ENCODE measurements around the gene CCDC86. TPM values are rescaled to one million over a fixed set of nuclear protein-coding genes. Genes with fewer than 3 reads are reported as not detected.

CCDC86 gene
- total and polyA plus RNA-seq, 2 of the 4 experiments (the other 2 are of a cell fraction): 9.5 to 34.0 TPM

DNA sequence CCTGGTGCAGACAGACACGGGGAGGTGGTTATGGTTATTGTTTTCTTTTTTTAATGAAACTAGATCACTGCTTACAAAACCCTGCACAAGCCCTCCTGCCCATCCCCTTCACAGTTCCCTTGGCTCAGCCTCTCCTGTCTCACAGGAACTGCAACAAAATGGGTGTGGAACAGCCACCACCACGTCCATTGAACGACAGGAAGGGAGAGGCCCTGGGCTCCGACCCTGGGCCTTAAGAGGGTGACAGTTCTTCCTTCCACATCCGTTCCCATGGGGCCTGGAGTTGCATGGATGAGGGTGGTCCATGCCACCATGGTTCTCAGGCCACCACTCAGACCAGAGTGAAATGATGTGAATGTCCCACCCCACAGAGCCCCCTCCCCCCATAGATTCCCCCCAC is 48.8 kb downstream of the CCDC86 start:
- no peaks in the 10 kb centered on the region; the same call in 1 of the 2 replicates for H4K20me1 ChIP-seq (ENCODE audit: insufficient read depth, low read length)
- no peak overlapping the region for H2AFZ ChIP-seq (replicated peaks; ENCODE audit: low read length, poor library complexity)
- no peak overlapping the region for H2BK15ac ChIP-seq (ENCODE audit: low read depth, low read length)
- ChIA-PET POLR2A (ENCODE audit: unreplicated experiment) (no interaction called here), CTCF (no interaction called here)
- no peak overlapping the region for H2BK20ac ChIP-seq (ENCODE audit: low read depth, low read length)
- intact Hi-C loops (cut with micrococcal nuclease): no loop called here
- no peaks in the 10 kb centered on the region for H3K9me1 ChIP-seq (ENCODE audit: insufficient read depth, low read length)
- no peak overlapping the region for H3K14ac ChIP-seq (replicated peaks; ENCODE audit: low read depth, low read length)
- DNase-seq (no peak), ATAC-seq (ENCODE audit: low read depth) (no peak)
- no CpG with 5 or more reads among the region's 5 CpGs for WGBS, 2 experiments (ENCODE audit: extremely low coverage in 2 of 2, insufficient read length in 1 of 2)
- dilution Hi-C loops (cut with HindIII; ENCODE audit: low sequenced_read_pairs, unreplicated experiment): no loop called here
- H3K4me2 ChIP-seq (ENCODE audit: low read depth, low read length): no peak overlapping the region
- no peaks in the 10 kb centered on the region; a peak in 2 of 4 replicates for H3K79me1 ChIP-seq (ENCODE audit: low read depth in 1 of 2, low read length in 2 of 2)
- TF ChIP-seq FOS (IDR thresholded peaks at IDR 0.05; ENCODE audit: low read depth, low read length) (no peak), MAFK (IDR thresholded peaks at IDR 0.05; ENCODE audit: low read depth, low read length) (no peak), SMC3 (IDR thresholded peaks at IDR 0.05; ENCODE audit: low read depth, low read length) (no peak), MXI1 (IDR thresholded peaks at IDR 0.05; ENCODE audit: borderline replicate concordance, low read depth, low read length) (no peak), ELK1 (IDR thresholded peaks at IDR 0.05; ENCODE audit: borderline replicate concordance, low read depth, low read length) (no peak), POLR2A (IDR thresholded peaks at IDR 0.05; ENCODE audit: low read depth, low read length) (no peak), RAD21 (IDR thresholded peaks at IDR 0.05; ENCODE audit: low read length) (no peak), CEBPB (IDR thresholded peaks at IDR 0.05; ENCODE audit: low read depth, low read length) (no peak), BHLHE40 (IDR thresholded peaks at IDR 0.05; ENCODE audit: low read depth, low read length) (no peak), MAZ (IDR thresholded peaks at IDR 0.05; ENCODE audit: borderline replicate concordance, low read depth, low read length) (no peak), NFE2L2 (IDR thresholded peaks at IDR 0.05; ENCODE audit: low read depth, low read length) (no peak), RCOR1 (IDR thresholded peaks at IDR 0.05; ENCODE audit: insufficient replicate concordance, low read length) (no peak), CHD1 (IDR thresholded peaks at IDR 0.05; ENCODE audit: low read depth, low read length) (no peak), RFX5 (IDR thresholded peaks at IDR 0.05; ENCODE audit: low read depth, low read length) (no peak)
- TF ChIP-seq, protein P1, sequence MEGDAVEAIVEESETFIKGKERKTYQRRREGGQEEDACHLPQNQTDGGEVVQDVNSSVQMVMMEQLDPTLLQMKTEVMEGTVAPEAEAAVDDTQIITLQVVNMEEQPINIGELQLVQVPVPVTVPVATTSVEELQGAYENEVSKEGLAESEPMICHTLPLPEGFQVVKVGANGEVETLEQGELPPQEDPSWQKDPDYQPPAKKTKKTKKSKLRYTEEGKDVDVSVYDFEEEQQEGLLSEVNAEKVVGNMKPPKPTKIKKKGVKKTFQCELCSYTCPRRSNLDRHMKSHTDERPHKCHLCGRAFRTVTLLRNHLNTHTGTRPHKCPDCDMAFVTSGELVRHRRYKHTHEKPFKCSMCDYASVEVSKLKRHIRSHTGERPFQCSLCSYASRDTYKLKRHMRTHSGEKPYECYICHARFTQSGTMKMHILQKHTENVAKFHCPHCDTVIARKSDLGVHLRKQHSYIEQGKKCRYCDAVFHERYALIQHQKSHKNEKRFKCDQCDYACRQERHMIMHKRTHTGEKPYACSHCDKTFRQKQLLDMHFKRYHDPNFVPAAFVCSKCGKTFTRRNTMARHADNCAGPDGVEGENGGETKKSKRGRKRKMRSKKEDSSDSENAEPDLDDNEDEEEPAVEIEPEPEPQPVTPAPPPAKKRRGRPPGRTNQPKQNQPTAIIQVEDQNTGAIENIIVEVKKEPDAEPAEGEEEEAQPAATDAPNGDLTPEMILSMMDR (conservative IDR thresholded peaks at IDR 0.05; ENCODE audit: low read depth, low read length): no peak
- TF ChIP-seq, protein P2, sequence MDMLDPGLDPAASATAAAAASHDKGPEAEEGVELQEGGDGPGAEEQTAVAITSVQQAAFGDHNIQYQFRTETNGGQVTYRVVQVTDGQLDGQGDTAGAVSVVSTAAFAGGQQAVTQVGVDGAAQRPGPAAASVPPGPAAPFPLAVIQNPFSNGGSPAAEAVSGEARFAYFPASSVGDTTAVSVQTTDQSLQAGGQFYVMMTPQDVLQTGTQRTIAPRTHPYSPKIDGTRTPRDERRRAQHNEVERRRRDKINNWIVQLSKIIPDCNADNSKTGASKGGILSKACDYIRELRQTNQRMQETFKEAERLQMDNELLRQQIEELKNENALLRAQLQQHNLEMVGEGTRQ (IDR thresholded peaks at IDR 0.05; ENCODE audit: low read depth, low read length): no peak
- no peak overlapping the region for H4K91ac ChIP-seq (ENCODE audit: insufficient read depth, low read depth, low read length)
- H3K4me3 ChIP-seq (ENCODE audit: insufficient read depth, low read depth, low read length): no peak overlapping the region
- no peak overlapping the region for H2BK120ac ChIP-seq (ENCODE audit: low read depth, low read length)
- H3K9ac ChIP-seq (ENCODE audit: low read depth, low read length): no peak overlapping the region
- H3K9me3 ChIP-seq (ENCODE audit: control insufficient read depth, insufficient read depth, low read length): no peaks in the 10 kb centered on the region
- H3K4ac ChIP-seq (ENCODE audit: low read depth, low read length): no peak overlapping the region
- no peak overlapping the region for H3K56ac ChIP-seq (ENCODE audit: extremely low read depth, insufficient read depth, low read length)
- H3K27me3 ChIP-seq (ENCODE audit: control insufficient read depth, insufficient read depth, low read length): no peaks in the 10 kb centered on the region
- BruUV-seq (replicated peaks): no TSS peak
- no peak overlapping the region for H4K8ac ChIP-seq (ENCODE audit: low read depth in 2 of 2, low read length in 2 of 2)
- peaks cover 9% of the 10 kb centered on the region for H3K36me3 ChIP-seq (ENCODE audit: control insufficient read depth, insufficient read depth, low read length)
- H4K5ac ChIP-seq (ENCODE audit: low read depth, low read length): no peak overlapping the region
- H3K23ac ChIP-seq (ENCODE audit: low read depth, low read length): no peak overlapping the region
- no peak overlapping the region for H3K18ac ChIP-seq (ENCODE audit: low read depth, low read length)
- no peak overlapping the region for H2AK5ac ChIP-seq (ENCODE audit: low read depth, low read length)
- no peak overlapping the region for H2BK5ac ChIP-seq (ENCODE audit: low read depth, low read length, poor library complexity, severe bottlenecking)
- H3K4me1 ChIP-seq (ENCODE audit: control insufficient read depth, insufficient read depth, low read length): no peaks in the 10 kb centered on the region
- in situ Hi-C loops (cut with MboI; ENCODE audit: low sequenced_read_pairs): loop anchor here (5.0 kb wide), 1 partner anchor 53 kb away; no protein-coding TSS in a partner anchor
- no peak overlapping the region for H3K27ac ChIP-seq (ENCODE audit: insufficient read depth, low read length)
- no peak overlapping the region for H2AK9ac ChIP-seq (replicated peaks; ENCODE audit: low read depth, low read length, poor library complexity)

Data from IMR-90 (cell line).